GM19438 (cell line): Measurements from ENCODE around the gene KRTAP10-3.
"Not testable (repeated sequence)": the region's sequence is repeated elsewhere in the genome, so short reads cannot be mapped to it uniquely, and the experiment has no call there.

Source experiments
- ATAC-seq: cut with Tn5 transposase; IDR thresholded peaks from one replicate; pipeline ENCODE4 v1.9.1; 2021; ENCODE audit warnings: low read depth; ENCODE audit not compliant: unreplicated experiment

The KRTAP10-3 gene

DNA sequence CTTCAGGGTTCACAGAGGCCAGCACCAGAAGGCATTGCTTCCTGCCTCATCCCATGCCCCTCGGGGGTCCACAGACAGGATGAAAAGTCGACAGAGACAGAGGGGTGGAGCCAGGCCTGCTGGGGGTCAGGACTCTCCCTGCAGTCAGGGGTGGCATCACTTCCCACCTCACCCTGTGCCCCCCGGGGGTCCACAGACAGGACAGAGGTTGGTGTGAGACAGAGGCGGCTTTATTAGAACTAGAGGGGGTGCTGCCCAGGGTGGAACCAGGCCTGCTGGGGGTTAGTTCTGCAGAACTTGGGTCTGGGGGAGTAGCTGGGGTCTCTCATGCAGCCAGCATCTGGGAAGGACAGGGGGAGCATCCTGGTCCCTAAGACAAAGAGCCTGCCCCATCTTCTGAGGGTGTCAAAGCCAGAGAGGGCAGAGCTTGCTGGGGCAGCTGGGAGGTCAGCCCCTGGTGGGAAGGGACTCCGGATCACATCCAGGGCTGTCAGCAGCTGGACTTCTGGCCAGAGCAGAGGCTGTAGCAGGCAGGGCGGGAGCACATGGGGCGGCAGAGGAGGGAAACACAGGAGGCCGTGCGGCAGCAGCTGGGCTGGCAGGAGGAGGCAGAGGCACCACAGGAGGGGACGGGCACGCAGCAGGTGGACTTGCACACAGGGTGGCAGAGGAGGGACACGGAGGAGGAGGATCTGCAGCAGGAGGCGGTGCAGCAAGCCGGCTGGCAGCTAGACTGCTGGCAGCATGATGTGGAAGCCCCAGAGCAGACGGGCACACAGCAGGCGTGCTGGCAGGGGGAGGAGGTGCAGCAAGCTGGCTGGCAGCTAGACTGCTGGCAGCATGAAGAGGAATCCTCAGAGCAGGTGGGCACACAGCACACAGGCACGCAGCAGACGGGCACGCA lies 32.6 kb upstream of the KRTAP10-3 start:
- not testable (repeated sequence) for ATAC-seq

DNA sequence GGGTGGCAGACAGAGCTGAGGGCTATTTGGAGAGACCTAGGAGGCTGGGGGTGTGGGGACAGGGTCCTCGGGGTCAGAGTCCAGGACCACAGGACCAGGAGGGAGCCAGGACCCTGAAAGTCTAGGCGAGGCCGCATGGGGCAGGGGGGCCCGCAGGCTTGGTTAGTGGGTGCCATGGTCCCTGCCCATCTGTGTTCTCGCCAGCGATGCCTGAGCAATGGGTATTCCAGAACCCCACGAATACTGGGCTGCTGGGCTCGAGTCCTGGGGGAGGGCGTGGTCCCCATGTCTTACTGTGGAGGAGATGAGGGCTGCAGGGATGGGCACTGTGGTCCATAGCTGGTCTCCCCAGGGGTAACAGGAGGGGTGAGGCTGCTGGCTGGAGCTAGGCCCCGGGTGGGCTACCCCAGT lies 31.7 kb upstream of the KRTAP10-3 start:
- ATAC-seq: no peak

DNA sequence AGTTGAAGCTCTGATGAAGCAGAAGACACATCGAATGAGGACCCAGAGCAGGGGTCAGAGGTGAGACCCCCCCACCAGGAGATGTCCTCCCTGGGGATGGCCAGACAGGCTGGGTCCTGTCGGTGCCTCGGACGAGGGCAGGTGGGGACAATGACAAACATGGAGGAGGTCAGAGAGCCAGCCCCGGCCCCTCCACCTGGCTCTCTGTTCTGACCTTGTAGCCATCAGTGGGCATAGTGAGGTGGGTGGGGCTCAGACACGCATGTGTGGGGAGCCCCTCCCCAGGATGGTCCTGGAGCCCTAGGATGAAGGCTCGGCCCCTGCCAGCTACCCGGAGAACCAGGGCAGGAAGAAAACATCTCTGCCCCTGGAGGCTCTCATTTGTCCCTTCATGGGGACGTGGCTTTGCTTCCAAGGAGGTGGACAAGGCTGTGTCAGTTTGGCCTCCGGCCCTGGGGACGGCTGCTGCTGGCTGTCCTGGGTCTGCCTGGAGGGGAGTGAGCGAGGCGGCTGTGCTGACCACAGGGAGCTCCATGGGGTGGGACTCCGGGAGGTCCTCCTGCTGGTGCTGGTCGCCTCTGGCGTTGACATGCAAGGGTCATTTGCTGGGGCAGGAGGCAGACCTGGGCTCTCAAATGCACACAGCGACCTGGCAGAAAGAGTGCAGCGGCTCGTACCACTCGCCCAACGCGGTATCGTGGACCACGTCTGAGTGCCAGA lies 31.2 kb upstream of the KRTAP10-3 start:
- ATAC-seq: no peak

DNA sequence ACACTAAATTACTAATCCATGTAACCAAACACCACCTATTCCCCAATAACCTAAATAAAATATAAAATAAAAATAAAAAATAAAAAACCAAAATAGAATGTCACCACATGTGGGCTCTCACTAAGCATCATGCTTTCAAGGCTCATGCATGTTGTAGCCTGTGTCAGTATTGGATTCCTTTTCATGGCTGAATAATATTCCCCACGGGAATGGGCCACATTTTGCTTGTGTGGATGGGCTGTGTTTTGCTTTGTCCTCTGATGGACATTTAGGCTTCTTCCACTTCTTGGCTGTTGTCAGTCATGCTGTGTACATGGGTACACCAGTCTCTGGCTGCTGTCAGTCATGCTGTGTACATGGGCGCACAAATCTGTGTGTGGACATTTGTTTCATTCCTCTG lies 30.5 kb upstream of the KRTAP10-3 start:
- ATAC-seq: no peak

DNA sequence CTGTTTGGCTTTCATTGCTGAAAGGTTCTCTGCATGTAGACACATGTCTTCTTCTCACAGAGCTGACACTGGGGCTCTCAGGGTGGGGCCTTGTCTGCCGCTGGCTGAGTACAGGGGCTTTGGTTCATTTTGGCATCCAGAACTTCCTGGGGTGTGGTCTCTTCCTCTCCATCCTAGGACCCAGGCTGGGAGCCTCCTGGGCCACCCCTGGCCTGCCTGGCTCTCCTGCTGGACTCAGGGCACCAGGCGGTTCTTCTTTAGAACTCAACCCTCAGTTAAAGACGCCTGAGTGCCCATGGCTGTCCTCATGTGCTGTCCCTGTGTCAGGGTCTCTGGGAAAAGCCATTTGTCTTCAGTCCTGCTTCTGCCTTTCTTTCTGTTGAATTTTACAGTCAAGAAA lies 27.3 kb upstream of the KRTAP10-3 start:
- no peak for ATAC-seq

DNA sequence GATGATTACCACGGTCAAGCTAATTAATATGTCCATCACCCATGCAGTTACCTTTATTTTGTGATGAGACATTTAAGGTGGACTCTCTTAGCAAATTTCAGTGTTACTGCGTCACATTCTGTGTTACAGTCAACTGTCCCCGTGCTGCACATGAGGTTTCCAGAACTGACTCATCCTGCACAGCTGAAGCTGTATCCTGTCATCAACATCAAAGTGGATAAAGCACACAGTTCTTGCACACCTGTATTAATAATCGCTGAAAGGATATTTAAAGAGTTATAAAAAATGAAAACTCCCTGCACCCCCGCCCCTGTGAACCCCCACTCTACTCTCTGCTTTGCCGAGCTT lies 25.2 kb upstream of the KRTAP10-3 start:
- no peak for ATAC-seq

DNA sequence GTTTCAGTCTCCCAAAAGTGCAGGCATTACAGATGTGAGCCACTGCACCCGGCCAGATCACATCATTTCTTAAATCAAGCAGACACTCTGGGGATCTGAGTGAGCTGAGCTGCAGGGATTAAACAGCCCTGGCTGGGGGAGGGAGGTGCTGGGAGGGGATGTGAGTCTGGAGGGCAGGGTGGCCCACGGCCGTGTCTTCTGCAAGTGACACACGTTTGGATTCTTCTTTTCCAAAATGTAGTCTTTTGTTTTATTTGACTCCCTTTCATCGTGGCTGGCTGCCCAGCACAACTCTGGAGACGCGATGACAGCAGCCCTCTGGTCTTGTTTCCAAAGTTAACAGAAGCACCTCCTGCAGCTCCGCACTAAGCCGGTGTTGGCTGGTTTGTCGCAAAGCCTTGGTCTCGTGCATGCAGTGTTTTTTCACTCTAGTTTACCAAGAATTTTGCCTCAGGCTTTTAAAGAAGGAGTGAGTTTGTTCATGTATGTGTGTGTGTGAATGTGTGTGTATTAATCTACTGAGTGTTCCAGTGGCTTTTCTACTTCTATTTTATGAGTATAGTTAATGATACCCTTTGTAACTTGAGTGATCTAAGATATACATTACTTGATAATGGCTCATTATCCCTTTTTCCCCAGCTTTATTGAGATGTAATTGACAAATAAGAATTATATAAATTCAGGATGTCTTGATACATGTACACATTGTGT lies 24.6 kb upstream of the KRTAP10-3 start:
- no peak for ATAC-seq

DNA sequence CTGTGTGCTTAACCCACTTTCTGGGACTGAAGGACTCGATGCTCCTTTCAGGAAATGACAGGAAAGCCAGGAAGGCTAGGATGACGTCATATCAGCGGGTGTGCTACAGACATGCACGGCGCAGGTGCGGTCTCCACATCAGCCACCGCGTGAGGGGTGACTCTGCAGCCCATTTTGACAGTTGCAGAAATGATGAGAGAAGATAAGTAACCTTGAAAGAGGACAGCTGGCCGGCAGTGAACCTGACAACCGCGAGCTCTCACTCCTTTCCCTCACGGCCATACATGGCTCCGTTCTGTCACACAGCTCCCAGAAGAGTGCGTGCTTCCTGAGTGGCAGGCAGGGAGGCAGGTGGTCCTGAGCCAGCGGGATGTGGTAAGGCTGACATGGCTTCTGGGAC lies 23.5 kb upstream of the KRTAP10-3 start:
- no peak for ATAC-seq

DNA sequence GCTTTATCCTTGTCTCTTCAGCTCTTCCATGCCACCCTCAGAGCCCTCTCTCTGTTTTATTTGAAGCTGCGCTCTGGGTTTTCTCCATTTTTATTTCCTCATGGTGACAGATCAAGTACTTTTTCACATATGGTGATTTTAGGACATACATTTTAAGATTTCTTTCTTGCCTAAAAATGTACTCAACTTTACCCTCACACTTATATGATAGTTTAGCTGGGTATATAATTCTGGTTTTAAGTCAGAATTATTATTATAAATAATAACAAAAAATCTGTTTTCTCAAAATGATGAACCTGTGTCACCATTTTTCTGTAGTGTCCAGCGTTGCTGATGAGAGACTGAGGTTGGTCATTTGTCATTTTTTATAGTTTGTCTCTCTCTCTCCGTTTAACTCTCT lies 22.6 kb upstream of the KRTAP10-3 start:
- no peak for ATAC-seq

DNA sequence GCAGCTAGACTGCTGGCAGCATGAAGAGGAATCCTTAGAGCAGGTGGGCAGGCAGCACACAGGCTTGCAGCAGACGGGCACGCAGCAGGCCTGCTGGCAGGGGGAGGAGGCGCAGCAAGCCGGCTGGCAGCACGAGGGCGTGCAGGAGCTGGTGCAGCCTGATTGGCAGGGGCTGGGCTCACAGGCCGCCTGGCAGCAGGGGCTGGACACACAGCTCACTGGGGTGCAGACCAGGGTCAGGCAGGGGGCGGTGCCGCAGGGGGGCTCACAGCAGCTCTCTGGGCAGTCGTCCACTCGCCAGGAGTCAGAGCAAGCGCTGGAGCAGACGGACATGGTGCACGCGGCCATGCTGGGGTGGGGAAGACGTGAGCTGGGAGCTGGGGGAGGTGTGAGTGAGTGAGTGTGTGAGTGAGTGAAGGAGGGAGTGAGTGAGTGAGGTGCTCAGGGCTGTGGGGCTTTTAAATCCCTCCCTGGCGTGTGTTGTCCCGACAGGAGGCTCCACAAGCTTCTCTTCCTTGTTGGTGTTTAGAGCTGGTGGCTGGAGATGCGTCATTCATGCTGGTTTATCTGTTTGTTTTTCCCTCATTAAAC lies 21.7 kb upstream of the KRTAP10-3 start, which contains the start of gene KRTAP10-5:
KRTAP10-5 (minus strand) TSS at position 374 of the 591 bp plus-strand sequence; CDS start at position 348, 26 bp downstream.
- not testable (repeated sequence) for ATAC-seq

DNA sequence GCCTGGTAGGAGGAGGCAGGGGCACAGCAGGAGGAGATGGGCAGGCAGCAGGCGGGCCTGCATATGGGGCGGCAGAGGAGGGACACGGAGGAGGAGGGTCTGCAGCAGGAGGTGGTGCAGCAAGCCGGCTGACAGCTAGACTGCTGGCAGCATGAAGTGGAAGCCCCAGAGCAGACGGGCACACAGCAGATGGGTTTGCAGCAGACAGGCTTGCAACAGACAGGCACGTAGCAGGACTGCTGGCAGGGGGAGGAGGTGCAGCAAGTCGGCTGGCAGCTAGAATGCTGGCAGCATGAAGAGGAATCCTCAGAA lies 21.2 kb upstream of the KRTAP10-3 start:
- ATAC-seq: no peak

DNA sequence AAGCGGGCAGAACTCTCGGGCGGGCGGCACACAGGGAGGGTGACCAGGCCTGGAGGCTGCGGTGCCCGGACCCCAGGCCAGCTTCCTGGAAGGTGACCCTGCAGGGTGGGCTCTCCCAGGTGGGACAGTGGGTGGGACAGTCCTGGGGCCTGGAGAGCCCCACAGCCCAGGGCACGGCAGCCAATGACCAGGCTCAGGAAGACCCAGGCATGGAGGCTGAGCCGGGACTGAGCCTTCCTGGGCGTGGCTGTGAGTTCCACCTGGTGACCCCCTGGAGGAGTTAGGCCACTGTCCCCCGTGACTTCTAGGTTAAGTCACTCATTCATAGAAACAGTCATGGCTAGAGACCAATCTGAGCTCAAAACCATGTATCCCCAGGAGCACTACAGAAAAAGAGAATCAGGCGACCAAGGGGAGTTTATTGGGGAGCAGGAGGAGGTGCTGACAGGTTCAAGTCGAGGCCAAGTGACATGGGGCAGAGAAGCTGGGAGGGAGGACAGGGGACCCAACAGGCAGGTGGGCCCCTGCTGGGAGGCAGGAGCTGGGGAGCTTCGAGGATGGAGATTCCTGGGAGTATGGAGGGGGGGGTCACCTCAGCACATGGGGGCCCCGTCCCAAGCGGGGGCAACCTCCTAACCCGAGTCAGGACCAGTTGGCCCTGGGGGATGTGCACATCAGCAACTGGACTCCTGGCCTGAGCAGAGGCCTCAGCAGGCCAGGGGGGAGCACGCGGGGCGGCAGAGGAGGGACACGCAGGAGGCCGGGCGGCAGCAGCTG lies 20.6 kb upstream of the KRTAP10-3 start:
- no peak for ATAC-seq

DNA sequence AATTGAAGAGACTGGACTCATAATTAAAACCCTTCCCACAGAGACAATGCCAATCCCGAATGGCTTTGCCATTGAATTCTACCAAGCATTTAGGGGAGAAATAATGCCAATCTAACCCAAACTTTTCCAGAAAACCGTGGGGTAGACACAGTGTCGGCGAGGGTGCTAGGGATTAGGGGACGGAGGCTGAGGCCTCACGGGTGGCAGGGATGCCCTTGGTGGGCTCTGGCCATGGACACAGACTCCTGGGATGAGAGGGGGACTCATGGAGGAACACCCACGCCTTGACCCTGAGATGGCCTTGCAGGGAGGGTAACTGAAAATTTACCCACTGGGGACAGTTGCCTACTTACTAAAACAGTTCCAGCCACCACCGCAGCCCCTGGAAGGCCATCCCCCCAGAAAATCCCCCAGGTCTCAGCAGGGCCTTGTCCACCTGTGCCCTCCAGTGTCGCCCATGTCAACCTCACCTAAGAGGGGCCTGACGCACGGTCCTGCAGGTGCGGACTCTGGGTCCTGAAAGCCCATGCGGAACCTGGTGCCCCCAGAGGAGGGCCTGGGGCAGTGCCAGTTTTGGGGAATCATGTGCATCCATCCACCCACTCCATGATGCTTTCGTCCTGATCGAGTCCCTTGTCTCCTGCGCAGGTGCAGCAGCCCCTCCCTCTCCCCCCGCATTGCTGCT lies 19.9 kb upstream of the KRTAP10-3 start:
- ATAC-seq: no peak

DNA sequence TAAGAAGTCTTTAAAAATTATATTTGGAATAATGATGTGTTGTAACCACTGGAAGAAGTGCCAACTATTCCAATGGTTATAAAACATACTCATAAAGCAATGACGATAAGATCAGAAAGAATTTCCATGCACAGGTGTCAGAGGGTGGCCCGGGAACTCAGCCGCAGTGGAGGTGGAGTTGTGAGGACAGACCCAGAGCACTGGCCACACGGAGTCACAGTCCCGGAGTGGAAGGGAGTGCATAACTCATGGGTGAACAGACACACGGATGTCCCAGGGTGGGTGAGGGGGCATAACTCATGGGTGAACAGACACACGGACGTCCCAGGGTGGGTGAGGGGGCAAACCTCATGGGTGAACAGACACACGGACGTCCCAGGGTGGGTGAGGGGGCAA lies 17.4 kb upstream of the KRTAP10-3 start:
- no peak for ATAC-seq

DNA sequence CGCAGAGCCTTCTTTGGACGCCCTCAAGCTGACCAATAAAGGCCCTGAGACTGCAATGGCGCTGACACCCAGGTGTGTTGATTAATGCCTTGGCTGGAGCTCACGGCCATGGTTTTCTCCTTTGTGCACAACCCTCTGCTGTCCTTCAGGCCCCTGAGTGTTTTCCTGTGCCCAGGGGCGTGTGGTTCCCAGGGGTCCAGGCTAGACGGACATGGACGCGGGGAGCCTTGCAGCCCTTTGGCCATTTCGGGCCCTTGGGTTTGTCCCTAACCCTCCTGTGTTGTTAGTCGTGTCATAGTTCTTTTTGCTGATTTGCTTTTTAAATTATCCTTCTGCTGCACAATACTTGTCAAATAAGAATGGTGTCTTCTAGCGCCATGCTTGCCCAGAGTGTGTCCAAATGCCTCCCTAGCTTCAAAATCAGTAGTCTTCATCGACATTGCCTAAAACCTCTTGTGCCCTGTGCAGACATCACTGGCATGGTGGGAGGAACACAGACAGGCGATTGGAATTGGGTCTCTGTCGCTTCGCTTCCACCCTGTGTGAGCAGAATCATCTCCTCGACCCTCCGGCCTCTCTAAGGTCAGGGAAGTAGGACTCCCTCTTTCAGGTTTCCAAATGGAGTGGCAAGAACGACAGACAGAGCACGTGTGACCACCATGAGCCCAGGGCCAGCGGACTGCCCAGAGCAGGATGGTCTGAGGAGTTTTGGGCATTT lies 16.9 kb upstream of the KRTAP10-3 start:
- no peak for ATAC-seq

DNA sequence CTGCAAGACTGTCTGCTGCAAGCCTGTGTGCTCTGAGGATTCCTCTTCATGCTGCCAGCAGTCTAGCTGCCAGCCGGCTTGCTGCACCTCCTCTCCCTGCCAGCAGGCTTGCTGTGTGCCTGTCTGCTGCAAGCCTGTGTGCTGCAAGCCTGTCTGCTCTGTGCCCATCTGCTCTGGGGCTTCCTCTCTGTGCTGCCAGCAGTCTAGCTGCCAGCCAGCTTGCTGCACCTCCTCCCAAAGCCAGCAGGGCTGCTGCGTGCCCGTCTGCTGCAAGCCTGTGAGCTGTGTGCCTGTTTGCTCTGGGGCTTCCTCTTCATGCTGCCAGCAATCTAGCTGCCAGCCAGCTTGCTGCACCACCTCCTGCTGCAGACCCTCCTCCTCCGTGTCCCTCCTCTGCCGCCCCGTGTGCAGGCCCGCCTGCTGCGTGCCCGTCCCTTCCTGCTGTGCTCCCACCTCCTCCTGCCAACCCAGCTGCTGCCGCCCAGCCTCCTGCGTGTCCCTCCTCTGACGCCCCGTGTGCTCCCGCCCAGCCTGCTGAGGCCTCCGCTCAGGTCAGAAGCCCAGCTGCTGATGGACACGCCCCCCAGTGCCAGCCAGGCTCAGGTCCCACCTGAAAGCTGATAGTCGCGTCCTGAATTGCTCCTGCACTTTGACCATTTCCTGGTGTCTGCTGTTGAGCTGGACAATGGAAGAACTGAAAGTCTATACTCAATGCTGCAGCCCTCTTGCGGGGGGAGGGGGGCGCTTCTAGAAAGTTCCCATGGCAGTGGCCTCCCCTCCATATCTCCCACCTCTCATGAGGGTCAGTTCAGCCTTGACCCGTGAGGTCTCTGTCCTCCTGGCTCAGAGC lies 16.1 kb upstream of the KRTAP10-3 start:
- no peak for ATAC-seq

DNA sequence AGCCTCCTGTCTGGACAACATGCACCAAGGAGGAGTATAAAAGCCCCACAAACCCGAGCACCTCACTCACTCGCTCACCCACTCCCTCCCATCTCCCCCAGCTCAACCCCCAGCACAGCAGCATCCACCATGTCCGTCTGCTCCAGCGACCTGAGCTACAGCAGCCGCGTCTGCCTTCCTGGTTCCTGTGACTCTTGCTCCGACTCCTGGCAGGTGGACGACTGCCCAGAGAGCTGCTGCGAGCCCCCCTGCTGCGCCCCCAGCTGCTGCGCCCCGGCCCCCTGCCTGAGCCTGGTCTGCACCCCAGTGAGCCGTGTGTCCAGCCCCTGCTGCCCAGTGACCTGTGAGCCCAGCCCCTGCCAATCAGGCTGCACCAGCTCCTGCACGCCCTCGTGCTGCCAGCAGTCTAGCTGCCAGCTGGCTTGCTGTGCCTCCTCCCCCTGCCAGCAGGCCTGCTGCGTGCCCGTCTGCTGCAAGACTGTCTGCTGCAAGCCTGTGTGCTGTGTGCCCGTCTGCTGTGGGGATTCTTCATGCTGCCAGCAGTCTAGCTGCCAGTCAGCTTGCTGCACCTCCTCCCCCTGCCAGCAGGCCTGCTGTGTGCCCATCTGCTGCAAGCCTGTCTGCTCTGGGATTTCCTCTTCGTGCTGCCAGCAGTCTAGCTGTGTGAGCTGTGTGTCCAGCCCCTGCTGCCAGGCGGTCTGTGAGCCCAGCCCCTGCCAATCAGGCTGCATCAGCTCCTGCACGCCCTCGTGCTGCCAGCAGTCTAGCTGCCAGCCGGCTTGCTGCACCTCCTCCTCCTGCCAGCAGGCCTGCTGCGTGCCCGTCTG lies 15.2 kb upstream of the KRTAP10-3 start, which contains the start of gene KRTAP10-4:
KRTAP10-4 (plus strand) TSS at position 100 of the 827 bp plus-strand sequence; CDS start at position 130, 30 bp downstream.
- not testable (repeated sequence) for ATAC-seq
